HG03066 (cell line): ENCODE results near the gene PARPBP.
A peak's percentile ranks its signal among the peaks of the same experiment; 100 is the strongest.
"Not testable (repeated sequence)": the region's sequence is repeated elsewhere in the genome, so short reads cannot be mapped to it uniquely, and the experiment has no call there.

Experiments
- ATAC-seq: cut with Tn5 transposase; IDR thresholded peaks from one replicate; pipeline ENCODE4 v1.9.1; 2021; ENCODE audit warnings: low read depth; ENCODE audit not compliant: unreplicated experiment

Gene PARPBP

GRCh38 chr12:102147062-102147587 lies 27.1 kb downstream of the PARPBP start:
- ATAC-seq = not testable (repeated sequence)

DNA sequence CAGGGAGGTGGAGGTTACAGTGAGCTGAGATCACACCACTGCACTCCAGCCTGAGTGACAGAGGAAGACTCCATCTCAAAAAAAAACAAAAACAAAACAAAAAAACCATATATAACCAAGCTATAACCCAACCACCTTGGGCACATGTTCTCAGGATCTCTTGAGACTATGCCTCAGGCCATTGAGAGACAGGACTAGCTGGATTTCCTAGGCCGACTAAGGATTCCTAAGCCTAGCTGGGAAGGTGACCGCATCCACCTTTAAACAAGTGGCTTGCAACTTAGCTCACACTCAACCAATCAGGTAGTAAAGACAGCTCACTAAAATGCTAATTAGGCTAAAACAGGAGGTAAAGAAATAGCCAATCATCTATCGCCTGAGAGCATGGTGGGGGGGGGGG lies 35.2 kb downstream of the PARPBP start:
- ATAC-seq = not testable (repeated sequence)

GRCh38 chr12:102163383-102163782 lies 43.4 kb downstream of the PARPBP start:
- no peak for ATAC-seq

DNA sequence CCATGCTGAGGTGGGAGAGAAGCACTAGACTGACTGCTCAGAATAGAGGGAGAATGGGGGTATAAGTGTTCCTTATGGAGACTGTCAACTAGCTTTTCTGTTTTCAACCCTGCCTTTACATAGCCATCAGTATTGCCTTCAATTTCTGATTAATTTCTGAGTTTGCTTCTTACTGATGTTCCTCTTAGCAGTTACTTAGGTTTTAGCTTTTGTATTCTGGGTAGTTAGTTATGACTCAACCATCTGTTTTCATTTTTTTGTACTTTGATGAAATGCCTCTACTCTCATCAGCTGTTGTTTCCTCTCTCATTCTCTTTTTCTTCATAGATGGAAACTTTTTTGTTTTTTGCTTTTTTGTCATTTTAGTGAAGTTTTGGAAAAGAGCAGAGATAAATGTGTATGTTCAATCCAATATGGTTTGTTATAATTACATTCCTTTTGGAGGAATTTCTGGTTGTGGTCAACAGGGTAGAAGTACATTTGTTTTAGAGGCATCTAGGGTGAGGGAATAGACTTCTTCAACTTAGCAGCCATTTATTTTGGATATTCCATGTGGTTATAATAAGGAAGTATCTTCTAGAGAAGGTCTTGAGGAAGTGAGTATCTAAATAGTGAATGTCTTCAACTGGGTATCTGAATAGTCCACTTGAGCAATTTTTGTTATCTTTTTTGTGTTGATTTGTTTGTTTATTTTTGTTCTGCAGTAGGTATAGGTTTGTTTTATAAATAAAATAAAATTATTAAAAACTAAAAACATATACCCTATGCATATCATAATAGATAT lies 48.0 kb downstream of the PARPBP start:
- ATAC-seq = no peak

GRCh38 chr12:102169922-102170621 lies 50.1 kb downstream of the PARPBP start:
- no peak for ATAC-seq

DNA sequence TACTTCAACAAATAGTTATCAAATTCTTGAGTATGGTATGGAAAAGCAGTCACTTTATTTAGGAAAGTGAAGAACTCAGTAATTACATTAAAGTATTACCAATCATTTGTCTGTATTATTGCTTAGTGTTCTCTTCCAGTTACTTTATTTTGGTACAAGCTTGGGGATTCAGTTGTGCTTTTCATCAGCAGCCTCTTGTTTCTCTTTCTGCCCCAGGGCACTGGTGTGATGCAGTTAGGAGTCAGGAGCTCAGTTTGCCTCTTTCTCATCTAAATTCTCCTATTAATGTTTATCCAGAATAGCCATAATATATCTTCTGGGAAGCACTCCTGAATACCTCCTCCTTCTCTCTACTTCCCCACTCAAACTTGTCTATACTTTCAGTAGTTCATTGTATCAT lies 52.0 kb downstream of the PARPBP start:
- ATAC-seq = no peak

DNA sequence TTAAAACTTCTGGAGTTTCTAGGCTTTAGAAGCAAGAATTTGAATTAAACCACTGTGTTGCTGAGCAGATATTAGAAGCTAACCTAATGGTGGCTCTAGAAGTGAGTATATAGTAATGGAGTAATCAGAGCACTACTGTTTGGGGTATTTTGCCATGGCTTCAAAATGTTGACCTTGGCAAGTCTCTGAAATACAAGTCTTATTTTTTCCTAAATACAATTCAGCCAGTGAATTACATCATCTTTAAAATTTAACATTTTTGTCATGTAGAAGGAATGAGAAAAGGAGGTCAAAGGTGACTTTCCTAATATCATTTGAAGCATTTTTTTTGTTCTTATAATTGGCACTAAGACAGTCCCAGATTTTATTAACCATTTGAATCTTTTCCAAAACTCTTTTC lies 52.5 kb downstream of the PARPBP start:
- no peak for ATAC-seq

- no peak for ATAC-seq
Measured at GRCh38 chr12:102174117-102174516, 54.1 kb downstream of the PARPBP start.

DNA sequence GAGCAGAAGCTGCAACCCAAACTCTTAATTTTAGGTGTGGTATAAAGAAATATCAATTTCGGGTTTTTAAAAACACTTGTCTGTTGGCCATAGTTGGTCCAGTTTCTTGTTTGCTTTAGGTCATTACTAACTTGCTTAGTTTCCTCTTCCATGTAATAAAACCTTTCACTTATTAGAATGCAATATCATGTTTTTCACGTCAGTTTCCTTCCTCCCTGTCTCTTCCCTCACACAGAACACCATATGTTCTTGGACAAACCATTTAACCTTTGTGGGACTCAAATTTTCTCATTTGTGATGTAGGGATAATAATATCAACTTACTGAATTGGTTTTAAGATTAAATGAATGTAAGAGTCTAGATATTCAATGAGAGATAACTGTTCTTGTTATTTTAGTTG lies 54.8 kb downstream of the PARPBP start:
- ATAC-seq = no peak

DNA sequence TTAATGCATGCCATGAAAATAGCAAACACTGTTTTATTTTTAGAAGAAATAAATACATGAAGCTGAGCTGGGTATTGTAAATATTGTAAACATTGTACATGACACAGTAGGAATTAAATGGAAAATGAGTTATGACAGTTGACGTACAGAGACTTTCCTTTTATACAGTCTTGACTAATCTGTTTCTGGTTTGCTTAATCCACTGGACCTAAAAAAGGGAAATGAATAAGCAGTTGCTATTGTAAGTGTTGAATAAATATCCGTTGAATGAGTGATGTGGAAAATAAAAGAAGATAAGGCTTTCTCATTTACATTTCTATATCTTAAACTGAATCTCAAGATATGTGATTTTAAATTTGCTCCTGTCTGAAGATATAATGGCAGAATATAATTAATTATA lies 62.7 kb downstream of the PARPBP start:
- no peak for ATAC-seq

GRCh38 chr12:102195826-102196225 lies 75.8 kb downstream of the PARPBP start:
- no peak for ATAC-seq

GRCh38 chr12:102197789-102198188 lies 77.8 kb downstream of the PARPBP start, which contains the start of gene PMCH:
Gene PMCH (minus strand): TSS chr12:102197833. CDS start chr12:102197770, 63 bp downstream.
- ATAC-seq = peak; percentile 55

DNA sequence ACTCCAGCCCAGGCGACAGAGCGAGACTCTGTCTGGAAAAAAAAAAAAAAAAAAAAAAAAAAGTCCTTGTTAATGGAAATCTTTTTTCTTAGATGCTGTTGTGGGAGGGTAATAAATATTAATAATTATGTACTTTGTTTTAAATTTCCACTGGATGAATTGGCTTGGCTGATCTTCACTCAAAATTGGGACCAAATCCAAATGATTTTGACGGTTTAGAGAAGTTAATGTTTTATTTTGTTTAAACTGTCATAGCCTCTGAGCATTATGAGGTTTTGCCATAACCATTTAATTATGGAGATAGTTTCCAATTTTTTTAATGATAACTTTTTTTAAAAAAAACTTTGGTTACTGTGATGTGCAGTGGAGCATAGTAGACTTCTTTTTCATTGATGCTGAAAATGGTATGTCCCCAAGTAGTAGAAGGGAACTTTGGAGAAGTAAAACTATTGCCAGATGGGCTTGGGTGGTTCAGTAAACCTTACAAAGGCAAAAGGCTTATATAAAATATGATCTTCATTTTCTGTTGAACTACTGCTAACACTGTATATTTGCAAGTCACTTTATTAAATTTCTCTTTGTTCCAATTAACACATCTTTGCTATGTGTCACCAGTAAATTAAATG lies 81.6 kb downstream of the PARPBP start:
- ATAC-seq = no peak

DNA sequence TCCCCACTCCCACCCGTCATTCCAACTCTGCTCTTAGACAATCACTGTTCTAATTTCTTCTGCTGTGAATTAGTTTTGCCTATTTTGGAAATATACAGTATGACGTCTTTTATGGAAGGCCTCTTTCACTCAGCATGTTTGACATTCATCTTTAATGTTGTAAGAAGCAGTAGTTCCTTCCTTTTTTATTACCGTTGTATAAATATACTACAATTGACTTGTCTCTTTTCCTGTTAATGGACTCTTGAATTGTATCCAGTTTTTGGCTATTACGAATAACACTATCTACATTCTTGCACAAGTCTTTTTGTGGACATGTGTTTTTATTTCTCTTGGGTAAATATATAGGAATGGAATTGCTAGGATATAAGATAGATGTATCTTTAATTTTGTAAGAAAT lies 82.6 kb downstream of the PARPBP start:
- no peak for ATAC-seq

DNA sequence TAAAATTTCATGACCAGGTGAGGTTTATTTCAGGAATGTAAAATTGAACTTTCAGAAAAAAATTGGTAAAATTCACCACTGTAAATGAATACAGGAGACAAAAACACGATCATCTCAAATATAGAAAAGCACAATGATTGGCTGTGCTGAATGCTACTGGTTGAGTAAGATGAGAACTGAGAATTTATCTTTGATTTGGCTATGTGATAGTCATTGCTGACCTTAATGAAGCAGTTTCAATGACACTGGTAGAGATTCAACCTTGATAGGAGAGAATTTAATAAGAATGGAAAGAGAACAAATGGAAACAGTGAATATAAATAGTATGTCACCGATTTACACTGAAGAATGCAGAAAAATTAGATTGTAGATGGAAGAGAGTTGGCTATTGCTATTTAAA lies 84.0 kb downstream of the PARPBP start:
- no peak for ATAC-seq

DNA sequence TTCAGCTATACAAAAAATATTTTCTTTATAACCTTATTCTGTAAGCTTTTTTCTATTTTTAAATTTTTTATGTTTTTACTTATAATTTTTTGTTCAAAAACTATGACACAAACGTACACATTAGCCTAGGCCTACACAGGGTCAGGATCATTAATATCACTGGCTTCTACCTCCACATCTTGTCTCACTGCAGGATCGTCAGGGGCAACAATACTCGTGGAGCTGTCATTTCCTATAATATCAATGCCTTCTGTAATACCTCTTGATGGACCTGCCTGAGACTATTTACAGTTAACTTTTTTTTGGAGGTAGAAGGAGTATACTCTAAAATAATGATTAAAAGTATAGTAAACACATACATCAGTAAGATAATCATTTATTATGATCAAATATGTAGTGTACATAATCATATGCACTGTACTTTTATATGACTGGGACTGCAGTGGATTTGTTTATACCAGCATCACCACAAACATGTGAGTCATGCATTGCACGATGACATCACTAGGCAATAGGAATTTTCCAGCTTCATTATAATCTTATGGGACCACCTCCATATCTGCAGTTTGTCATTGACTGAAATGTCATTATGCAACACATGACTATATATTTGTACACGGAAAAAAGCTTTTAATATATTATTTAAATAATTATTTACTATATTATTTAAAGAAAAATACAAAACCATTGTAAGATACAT lies 96.2 kb downstream of the PARPBP start:
- ATAC-seq = no peak

- no peak for ATAC-seq
Measured at GRCh38 chr12:102220736-102221135, 100.8 kb downstream of the PARPBP start.

GRCh38 chr12:102227954-102228353 lies 108.0 kb downstream of the PARPBP start:
- no peak for ATAC-seq

DNA sequence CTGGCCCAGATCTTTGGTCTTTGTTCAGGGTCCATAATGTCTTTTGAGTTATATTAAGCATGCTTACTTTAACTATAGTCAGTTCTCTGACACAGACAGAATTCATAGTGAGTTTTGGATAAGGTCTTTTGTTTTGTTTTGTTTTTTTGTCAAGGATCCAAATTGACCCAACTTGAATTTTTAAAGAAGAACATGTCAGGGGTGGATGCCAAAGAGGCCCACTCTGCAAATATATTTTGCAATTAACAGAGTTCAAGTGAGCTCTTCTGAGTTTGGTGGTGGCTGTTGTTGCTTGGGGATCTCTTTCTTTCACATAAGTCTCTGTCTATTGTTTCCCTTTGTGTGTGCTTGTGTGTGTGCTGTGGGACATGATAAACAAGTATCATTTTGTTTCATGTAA lies 112.1 kb downstream of the PARPBP start:
- ATAC-seq = no peak

GRCh38 chr12:102232446-102232845 lies 112.5 kb downstream of the PARPBP start:
- no peak for ATAC-seq

- no peak for ATAC-seq
Measured at GRCh38 chr12:102234599-102234998, 114.6 kb downstream of the PARPBP start.
